ENCODE measurements around the gene GOT1. TPM values are rescaled to one million over a fixed set of nuclear protein-coding genes. Genes with fewer than 3 reads are reported as not detected.
A peak's percentile ranks its signal among the peaks of the same experiment; 100 is the strongest.

GOT1 gene
- total RNA-seq, 1 donor from 2014 or later: 46.3 TPM

DNA sequence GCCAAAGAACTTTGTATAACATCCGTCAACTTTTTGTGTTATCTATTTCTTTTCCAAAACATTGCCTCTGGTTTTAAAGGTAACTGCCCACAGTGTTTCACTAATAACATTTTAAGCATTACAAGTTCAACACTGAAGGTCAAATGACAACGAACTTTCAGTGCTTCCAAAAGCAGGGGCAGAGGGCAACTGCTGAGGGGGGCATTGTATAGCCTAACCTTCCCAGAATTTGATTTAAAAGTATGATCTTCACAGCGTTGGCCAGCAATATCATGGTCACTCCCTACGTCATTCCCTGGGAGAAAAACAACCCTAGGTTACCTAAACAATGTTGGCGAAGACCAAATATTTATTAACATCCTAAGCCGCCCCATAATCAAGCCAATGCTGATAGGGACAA is 2.5 kb upstream of the GOT1 start:
- no peak for DNase-seq

DNA sequence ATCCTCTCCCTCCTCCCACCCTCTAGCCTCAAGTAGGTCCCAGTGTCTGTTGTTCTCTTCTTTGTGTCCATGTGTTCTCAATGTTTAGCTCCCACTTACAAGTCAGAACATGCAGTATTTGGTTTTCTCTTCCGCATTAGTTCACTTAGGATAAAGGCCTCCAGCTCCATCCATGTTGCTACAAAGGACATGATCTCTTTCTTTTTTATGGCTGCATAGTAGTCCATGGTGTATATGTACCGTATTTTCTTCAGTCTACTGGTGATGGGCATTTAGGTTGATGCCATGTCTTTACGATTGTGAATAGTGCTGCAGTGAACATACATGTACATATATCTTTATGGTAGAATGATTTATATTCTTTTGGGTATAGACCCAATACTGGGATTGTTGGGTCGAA is 1.6 kb upstream of the GOT1 start:
- DNase-seq: no peak

DNA sequence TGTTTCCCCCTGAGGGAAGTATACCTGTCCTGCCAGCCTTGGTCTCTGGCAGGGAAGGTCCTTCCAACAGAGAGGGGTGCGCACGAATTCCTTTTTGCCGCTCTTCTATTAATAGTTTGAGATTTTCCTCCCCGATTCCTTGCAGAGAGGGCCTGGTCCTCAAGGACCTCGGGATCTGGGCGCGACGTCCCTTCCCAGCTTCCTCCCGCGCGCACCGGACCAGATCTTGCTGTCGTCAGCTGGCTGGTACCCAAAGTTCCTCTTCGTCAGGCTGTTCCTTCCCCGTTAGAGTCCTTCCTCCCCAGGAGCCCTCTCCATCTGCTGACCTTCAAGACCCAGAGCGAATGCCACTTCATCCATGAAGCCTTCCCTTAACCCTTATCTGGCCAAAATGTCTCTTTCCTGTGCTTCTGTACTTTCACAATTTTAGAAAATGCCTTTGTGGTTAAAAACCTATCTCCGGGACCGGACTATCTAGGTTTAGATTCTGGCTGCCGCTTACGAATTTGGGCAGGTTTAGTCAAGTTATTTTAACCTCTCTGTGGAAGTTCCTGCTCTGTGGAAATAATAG is 851 bp upstream of the GOT1 start:
- DNase-seq: peak; percentile 66

DNA sequence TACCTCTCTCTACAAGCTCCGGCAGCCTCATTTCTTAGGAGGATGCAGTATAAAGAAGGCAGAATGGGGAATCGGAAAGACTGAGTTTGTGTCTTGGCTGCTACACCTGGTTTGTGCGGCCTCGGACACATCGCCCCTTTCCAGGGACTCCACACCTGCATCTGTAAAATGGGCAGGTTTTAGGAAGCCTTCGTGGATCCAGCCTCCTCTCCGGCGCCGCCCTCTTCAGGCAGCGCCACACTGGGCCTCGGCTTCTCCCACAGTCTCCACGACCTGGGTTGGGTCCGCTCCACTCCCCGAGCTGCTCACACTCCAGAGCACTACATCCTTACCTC is 341 bp downstream of the GOT1 start:
- DNase-seq: no peak

DNA sequence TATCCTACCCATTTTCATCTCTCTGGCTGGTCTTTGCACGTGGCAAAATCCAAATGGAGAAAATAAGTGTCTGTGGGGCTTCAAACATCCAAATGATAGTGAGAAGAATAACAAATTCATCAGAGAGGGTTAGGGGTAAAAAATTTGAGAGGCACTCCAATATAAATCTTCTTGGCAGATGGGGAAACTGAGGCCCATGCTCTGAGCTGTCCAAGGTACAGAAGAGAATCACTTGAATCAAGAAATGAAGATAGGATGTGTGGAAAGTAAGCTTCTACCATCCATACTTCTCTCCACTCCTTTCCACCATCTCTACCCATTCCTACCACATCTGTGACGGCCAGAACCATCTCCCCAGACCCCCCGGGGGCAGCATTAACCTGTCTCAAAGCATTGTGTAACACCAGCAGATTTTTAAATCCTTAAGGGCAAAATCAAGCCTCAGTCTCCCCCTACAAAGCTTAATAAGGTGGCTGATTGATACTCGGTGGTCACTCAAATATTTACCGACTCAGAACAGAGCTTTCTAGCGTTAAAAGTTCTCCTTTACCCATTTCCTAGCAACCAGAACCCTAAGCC is 818 bp downstream of the GOT1 start:
- DNase-seq: no peak

DNA sequence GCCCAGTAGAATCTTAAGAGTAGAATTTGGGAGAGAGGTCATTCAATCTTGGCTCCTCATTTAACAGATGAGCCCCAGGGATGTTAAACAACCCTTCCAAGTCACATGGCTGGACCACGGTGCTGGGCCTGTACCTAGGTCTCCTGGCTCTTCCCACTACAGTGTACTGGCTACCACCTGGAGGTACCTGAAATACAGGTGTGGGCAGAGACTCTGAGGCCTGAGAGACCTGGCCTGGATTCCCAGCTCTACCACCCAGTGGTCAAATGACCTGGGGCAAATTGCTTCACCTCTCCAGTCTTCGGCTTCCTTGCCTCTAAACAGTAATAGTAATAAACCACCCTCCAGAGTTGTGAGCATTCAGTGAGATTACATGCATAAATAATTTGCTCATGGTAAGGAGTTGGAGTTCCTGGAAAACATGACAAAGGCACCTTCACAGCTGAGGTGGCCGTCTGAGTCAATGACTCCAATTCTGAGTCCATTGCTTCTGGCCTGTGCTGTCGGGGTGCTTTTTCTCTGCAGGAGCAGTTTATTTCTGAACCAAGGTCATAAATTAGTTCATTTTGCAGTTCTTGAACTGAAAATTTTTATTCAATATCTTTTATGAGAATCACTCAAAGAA is 2.7 kb downstream of the GOT1 start:
- no peak for DNase-seq

DNA sequence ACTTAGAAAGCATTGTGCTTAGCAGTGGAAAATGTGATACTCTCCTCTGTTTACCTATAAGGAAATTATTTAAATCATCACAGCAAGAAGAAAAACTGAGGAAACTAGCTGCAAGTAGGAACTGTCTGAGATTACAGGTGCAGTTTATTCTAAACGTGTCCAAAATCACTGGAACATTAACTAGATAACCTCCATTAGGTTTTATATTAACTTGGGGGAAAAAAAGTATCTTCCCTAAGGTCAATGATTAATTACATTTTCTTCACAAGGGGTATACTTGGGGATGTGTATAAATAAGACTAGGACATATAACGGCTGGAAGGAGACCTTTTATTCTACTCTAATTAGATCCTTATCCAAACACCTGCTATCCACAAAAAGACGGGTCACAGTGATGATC is 3.7 kb downstream of the GOT1 start:
- no peak for DNase-seq

DNA sequence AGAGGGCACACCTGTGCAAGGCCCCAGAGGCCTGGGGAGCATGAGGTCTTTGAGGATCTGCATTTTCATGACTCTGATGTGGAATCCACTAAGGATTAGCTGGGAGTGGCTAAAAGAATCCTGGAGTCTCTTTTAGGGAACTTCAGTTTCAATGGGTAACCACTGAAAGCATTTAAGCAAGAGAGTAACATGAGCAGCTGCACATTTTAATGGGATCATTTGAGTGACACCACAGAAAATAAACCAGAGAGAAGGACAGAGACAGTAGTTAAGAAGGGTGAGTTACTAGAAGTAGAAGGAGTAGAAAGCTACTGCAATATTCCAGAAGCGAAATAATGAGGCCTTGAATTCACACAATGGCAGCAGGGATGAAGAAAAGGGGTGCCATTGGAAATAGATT is 5.2 kb downstream of the GOT1 start:
- DNase-seq: peak; percentile 18

DNA sequence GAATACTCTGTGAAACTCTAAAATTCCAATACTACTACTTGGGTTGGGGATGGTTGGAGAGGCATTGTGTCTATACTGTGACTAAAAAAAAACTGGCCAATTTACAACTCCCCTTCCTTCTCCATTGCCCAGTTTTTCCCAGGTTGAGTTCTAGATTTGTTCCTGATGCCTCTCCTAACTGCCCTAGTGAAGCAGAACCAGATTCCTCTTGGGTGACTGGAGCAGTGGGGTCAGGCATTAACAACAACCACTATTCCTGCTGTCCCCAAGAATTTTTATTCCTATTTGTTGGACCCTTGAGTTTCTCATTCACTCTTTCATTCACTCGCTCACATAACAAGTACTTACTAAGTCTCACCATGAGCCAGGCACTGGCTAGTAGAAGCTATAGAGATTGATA is 5.8 kb downstream of the GOT1 start:
- no peak for DNase-seq

DNA sequence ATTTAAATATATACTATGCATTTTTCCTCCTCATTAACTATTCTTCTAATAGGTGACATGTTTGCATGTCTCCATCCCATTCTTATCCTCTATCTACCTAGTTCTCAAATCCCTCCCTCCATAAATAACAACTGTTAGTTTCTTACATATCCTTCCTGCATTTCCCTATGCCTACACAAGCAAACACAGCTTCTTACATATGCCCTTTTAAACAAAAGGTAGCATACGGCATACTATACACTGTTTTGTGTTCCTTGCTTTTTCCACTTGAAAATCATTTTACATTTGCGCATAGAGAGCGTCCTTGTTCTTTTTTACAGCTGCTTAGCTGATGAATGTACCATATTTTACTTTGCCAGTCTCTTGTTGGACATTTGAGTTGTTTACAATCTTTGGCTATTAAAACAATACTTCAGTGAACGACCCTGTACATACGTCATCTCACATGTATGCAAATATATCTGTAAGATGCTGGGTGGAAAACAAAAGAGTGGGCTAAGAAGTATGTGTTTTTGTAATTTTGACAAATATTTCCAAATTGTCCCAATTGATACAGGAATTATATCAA is 7.8 kb downstream of the GOT1 start:
- DNase-seq: no peak

DNA sequence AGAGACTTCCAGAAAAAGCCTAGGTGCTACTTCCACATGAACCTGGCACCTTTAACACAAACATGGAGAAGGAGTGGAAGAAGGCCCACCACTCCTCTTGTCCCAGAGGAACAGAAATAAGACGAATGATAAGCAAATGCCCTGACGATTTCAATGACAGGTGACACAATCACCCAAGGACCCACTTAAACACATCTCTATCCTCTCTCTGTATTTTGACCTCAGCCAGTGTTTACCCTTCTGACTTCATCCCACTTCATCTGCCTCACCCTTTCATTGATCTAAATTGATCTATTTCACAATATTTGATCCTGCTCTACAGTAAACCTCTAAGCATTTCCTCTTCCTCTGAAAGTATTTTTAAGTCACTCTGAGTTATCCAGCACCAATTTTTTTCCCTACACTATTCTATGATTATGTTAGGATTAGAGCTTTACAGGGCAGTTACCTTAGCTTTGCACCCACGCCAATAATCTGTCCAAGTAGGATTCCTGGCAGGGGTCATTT is 9.1 kb downstream of the GOT1 start:
- no peak for DNase-seq

DNA sequence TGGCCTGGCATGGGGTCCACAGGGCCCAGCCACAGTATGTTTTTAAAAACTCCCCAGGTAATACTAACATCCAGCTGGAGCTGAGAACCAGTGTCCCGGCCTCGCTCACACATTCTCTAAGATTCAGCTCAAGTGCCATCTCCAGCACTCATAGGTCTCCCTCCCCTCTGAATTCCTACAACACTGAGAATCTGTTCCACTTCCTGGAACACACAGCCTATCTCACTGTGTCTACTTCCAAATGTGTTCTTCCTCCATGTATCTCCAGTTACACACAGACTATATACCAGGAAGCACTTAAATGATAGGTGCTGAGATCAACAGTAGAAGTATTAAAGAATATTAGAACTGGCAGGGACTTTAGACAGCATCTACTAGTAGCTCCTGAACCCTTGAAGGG is 10.7 kb downstream of the GOT1 start:
- no peak for DNase-seq

DNA sequence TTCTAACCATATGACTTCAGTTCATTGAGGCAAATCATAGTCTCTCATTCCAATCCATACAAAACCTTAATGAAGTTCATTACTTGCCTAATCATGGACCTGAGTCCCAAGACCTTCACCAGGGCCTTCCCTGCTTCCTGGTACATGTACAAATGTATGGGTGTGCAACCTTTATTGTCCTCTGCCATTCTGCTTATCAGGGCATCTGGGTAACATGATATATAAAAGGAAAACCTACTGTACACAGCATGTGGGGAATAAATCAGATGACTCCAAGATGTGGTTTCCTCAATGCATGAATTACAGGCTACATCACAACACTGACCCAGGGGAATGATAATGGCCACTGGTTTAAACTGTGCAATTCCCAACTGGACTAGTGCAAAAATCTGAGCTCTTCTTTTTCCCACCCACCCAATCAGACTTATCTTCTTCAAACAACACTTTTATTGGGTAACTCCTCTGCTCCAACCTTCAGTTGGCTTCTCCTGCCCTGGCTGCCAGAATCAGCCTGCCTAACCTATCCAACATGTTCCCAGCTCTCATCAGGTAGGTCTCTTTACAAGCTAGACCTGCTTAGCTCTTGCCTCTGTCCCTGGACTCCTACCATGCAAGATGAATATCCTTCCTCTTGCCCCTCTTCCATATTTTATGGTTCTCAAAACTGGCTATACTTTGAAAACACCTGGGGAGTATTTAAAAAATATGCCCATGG is 11.4 kb downstream of the GOT1 start:
- no peak for DNase-seq

DNA sequence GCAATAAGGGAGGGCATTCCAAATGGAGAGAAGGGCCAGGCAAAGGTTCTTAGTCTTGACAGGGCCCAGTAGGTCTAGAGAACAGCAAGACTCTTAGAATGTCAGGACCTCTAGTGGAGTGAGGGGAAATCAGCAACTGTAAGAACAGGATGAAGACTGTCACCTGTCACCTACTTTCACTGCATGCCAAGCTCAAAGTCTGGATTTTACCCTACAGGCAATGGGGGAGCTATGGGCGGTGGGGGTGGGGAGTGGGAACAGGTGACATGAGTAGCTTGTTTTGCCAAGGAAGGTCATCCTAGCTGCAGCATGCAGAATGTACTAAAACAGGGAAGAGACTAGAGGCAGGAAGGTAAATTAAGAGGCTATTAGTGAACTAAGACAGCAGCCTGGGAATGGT is 18.3 kb downstream of the GOT1 start:
- DNase-seq: no peak

DNA sequence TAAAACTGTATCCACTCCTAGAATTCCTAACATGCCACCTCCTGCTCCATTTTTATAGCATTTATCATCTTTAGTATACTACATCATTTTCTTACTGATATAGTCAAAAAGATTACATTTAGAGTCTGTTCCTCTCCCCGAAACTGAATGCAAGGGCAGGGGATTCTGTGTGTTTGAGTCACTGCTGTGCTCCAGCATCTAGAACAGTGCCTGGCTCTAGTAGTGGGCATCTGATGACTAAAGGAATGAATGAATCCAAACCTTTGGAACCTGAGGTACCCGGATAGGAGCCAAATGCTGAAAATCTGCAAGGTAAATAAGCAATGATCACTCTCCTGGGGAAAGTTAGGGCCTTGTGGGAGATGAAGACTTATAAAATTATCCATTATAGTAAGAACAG is 18.9 kb downstream of the GOT1 start:
- no peak for DNase-seq

DNA sequence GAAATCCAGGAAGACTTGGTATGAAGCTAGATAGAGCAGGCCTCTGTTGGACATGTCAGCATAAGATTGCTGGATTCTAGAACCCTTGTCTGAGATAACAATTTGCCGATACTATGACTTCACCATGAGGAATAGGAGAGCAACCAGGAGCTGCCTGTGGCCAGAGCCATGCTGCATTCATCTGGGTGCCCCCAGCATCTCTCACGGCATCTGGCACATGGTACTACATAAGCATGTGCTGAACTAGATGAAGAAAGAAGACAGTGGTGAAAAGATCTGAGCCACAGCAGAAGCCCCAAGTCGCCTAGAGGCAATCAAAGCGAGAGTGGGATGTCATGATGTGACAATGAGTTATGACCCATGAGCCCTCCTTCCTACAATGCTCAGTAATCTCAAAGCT is 19.5 kb downstream of the GOT1 start:
- DNase-seq: no peak

DNA sequence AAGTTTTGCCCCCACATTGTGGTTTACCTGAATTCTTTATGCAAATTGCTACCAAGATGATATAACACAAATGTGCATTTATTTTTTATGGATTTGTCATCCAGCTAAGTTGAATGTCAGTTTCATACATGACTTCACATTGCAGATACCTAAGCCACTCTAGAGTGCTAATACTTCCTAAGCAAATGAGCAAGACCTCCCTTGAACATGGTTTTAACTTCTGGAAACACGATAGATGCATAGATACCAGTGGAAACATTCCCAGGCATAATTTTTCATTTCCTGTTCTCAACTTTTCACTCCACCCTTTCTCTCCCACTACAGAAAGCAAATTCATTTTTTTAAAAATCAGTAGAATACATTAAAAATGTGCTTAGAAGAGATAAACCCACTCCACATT is 20.3 kb downstream of the GOT1 start:
- DNase-seq: no peak

DNA sequence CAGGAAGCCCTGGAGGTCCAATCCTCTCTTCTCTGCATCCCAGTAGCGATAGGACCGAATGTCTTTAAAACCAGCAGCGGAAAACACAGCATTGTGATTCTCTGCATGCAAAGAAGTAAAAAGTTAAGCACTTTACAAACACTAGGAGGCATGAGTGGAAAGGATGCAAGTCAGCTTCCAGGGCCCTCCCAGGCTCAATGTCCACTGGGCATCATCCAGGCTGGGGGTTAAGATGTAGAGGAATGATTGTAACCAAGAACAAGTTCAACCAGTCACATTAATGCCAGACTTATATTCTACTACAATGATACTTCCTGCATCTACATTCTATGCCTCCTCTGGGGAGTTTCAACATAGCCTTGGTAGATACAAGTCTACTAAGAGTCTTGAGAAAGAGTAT is 24.3 kb downstream of the GOT1 start:
- DNase-seq: no peak

DNA sequence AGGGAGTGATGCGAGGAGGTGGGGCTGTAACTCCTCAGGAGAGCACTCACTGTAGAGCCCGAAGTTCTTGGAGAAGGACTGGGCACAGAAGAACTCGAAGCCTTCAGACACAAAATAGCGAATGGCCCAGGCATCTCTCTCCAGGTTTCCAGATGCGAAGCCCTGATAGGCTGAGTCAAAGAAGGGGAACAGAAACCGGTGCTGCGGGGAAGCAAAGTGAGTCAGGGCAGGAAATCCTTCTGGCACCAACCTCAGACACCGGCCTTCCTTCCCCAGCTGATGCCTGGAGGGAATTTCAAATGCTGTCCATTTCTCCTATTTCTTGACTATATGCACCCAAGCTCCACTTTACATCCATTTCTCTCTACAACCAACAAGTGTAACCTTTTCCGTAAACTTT is 26.8 kb downstream of the GOT1 start:
- no peak for DNase-seq

DNA sequence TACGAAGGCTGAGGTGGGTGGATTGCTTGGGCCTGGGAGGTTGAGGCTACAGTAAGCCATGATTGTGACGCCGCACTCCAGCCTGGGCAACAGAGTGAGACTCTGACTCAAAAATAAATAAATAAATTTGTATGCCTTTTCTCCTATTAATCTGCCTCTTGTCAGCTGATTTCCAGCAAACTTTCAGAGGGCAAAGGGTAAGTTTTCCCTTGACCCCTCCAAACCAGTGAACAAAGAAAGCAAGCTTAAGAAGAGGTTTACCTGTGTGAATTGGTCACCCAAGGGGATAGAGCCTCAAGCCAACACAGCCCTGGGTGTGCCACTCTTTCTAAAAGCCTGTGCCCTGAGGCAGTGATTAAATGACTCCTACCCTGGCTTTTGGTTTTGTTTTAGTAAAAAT is 30.8 kb downstream of the GOT1 start:
- no peak for DNase-seq

DNA sequence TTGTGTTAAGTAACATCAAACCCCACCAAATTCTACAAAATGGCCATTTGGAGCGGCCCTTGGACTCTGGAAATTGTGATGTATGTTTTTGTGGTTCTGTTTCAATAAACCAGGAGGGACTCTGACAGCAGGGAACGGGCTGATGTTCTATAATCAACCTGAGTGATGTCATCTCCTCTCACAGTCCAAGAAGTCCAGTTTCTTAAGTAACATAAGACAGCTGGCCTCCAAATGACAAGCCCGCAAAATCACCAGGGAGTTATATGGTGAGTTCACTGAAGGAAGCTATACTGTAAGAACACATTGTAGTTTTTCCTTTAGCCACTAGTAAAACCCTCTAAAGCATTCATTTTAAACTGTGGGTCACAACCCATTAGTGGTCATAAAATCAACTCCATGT is 34.0 kb downstream of the GOT1 start:
- peak; percentile 85 for DNase-seq

DNA sequence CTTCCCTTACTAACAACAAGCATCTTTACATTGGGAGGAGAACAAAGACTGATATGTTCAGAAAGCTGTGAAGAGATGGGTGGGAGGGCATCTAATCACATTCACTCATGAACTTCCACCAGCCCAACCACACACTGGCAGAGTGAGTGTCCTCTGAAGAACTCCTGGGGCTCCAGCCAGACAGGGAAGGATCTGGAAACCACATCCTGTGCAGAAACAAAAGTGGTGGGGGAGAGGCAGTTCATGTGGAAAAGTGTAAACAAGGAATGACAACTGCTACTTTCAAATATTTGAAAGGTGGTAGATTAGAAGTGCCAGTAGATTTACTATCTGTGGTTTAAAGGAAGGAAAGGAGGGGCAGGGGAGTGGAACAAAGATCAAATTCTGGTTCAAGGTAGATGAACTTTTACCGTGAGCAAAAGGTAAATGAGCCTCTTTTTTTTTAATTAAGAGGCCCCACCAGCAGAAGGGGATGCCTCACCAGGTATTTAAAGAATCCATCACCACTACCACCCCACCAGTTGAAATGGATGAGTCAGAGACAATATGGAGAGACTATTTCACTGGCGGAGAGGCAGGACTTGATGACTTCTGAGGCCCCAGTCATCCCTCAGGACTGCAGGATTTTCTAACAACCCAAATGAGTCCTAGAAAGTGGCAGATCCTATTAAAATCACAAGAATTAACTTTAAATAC is 34.5 kb downstream of the GOT1 start:
- peak; percentile 22 for DNase-seq
